Stimulated activated CD4-positive, alpha-beta T cell treated with anti-CD3 and anti-CD28 coated beads, Interleukin-12 subunit alpha, Interleukin-12 subunit beta, amount 100 ng/mL, for 4 hours (primary cell): ENCODE results near the gene DCTN2.
"Not testable (repeated sequence)": the region's sequence is repeated elsewhere in the genome, so short reads cannot be mapped to it uniquely, and the experiment has no call there.

Source experiments
- DNase-seq: peaks from one replicate; pipeline ENCODE4 v3.0.0-alpha.2; 2020

Gene DCTN2

DNA sequence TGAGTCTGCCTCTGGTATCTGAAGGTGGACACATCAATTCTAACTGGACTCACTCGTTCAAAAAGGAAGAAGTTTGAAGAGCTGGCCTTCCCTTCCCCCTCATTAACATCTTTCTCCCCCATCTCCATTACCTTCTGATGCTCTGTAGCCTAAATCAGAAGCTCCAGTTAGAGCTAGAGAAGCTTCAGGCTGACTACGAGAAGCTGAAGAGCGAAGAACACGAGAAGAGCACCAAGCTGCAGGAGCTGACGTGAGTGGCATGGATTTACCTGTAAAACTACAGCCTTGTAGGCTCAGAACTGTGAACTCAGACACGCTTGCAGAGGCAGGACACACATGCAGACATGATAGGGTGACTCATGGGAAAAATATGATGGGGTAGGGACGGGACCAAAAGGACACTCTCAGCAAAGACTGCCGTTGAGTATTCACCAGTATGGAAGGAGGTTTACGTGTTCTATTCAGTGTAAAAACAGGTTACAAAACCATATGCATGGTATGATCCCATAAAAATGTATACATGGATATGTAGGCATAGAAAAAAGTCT, 29.7 kb upstream of the DCTN2 start:
- no peak for DNase-seq

DNA sequence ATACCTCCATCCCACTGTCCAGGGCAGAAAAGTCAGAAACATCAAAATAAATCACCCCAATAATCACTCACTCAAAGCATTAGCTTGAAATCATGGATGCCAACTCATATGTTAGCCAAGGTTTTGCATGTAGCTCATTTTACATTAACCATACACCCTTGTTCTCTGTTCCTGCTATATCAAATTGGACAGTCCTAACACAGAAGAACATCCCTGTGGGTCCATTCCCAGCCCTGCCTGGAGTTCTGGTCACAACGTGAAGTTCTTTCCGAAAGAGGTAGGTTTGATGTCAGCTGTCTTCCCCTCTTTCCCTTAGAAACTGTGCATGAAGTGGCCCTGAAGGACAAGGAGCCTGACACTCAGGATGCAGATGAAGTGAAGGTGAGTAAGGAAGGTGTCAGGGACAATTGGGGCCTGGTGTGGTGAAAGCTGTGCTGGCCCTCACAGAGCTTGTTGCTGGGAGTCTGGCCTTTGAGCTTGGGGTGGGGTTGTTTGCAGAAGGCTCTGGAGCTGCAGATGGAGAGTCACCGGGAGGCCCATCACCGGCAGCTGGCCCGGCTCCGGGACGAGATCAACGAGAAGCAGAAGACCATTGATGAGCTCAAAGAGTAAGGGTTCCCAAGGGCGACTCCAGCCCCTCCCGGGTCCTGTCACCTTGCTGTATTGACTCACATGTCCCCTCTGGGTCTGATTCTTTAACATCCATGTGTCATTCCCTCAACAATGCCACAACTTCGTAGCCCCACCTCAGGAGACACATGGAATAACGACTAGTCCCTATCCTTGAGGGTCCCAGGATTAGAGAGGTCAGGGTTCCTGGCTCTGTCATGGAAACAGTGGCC, 29.0 kb upstream of the DCTN2 start:
- no peak for DNase-seq

DNA sequence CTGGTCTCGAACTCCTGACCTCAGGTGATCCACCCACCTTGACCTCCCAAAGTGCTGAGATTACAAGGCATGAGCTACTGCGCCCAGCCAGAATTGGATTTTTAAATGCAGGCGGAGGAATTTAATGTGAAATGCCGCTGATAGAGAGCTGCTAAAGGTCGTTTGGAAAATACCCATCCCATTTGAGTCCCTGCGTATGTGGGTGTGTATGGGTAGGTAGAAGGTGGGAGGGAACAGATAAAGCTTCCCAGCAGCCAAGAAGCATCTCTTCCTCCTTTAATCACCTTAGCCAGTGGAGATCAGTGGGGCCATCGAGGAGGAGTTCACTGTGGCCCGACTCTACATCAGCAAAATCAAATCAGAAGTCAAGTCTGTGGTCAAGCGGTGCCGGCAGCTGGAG, 27.8 kb upstream of the DCTN2 start:
- DNase-seq = no peak

- DNase-seq = no peak
These were observed 25.2 kb upstream of the DCTN2 start for GRCh38 chr12:57571926-57572762.

- not testable (repeated sequence) for DNase-seq
These were observed 23.4 kb upstream of the DCTN2 start for GRCh38 chr12:57570438-57570837.

- DNase-seq = no peak
These were observed 22.9 kb upstream of the DCTN2 start for GRCh38 chr12:57569858-57570257.

- DNase-seq = no peak
These were observed 21.8 kb upstream of the DCTN2 start for GRCh38 chr12:57568838-57569237.

DNA sequence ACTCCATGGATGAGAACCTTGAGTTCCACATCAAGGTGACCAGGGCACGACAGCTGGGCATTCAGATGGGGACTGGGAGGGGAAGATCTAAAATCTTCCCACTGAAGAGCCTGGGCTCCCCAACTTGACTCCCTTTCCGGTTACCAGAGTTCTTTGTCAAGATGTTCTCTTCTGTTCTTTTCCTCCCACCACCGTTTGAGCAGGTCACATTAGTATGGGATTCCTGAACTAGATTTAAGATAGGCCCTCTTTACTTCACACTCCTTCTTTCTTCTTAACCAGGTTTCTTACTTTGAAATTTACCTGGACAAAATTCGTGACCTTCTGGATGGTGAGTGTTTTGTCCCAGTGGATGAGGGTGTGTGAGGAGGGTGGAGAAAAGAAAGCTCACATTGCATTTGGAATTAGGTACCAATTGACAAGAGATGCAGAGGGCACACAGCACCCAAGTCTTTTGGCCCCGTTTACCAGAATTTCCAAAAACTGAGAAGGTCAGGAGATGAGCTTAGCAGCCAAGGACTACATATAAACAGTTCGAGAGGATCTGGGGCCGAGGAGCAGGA, 17.3 kb upstream of the DCTN2 start:
- DNase-seq = no peak

- DNase-seq = no peak
These were observed 16.4 kb upstream of the DCTN2 start for GRCh38 chr12:57563358-57563757.

DNA sequence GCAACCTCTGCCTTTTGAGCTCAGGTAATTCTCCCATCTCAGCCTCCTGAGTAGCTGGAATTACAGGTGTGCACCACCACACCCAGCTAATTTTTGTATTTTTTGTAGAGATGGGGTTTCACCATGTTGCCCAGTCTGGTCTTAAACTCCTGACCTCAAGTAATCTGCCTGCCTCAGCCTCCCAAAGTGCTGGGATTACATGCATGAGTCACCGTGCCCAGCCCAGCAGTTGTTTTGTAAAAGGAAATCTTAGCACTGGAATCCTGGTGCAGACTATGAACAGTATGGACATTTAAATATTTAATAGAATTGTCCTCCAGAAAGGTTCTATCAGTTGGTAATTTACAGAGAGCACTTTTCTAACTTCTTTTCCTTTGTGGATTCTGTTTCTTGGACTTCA, 14.1 kb upstream of the DCTN2 start:
- DNase-seq = not testable (repeated sequence)

DNA sequence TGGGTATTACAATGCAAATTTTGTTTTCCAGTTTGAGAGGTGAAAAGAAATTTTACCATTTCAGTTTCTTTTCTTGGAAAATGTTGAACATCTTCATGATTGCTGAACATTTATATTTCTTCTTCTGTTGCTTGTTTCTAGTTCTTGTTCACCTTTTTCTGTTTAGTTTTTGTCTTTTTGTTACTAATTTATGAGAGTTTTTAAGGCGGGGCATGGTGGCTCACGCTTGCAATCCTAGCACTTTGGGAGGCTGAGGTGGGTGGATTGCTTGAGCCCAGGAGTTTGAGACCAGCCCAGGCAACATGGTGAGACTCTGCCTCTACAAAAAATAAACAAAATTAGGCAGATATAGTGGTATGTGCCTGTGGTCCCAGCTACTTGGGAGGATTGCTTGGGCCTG, 13.5 kb upstream of the DCTN2 start:
- DNase-seq = no peak

DNA sequence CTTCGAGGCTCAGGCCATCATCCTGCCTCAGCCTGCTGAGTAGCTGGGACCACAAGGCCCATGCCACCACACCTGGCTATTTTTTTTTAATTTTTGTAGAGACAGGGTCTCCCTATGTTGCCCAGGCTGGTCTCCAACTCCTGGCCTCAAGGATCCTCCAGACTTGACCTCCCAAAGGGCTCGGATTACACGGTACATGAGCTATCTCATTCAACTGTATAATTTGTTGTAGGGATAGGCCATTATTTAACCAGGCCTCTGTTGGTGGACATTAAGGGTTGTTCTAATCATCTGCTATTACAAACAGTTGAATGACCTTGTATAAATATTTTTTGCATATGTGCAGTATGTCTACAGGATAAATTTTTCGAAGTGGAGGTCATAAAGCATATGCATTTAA, 11.9 kb upstream of the DCTN2 start:
- DNase-seq = no peak

DNA sequence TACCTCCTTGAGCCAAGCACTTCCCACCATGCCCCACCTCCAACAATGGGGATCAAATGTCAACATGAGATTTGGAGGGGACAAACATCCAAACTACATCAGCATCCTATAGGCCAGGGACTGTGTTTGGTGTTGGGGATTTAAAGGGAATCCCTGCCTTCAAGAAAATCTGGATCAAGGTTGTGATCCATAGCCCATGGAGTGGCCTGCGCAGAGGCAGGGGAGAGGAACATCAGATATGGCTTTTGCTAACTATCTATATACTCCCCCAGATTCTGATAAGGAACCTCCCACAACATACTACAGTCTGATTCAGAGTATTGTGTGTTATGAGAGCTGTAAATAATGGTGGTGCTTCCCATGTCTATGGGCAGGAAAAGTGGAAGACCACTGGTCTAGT, 7.9 kb upstream of the DCTN2 start:
- DNase-seq = no peak

DNA sequence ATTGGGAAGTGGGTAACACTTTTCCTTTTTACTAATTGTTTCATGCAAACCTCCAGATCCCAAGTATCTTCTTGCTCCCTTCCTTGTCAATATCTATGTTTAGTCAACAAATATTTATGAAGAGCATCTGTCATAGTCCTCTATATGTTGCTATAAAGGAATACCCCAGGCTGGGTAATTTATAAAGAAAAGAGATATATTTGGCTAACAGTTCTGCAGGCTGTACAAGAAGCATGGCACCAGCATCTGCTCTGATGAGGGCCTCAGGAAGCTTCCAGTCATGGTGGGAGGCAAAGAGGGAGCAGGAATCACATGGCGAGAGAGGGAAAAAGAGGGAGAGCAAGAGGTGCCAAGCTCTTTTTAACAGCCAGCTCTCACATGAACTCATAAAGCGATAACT, 7.5 kb upstream of the DCTN2 start:
- no peak for DNase-seq

DNA sequence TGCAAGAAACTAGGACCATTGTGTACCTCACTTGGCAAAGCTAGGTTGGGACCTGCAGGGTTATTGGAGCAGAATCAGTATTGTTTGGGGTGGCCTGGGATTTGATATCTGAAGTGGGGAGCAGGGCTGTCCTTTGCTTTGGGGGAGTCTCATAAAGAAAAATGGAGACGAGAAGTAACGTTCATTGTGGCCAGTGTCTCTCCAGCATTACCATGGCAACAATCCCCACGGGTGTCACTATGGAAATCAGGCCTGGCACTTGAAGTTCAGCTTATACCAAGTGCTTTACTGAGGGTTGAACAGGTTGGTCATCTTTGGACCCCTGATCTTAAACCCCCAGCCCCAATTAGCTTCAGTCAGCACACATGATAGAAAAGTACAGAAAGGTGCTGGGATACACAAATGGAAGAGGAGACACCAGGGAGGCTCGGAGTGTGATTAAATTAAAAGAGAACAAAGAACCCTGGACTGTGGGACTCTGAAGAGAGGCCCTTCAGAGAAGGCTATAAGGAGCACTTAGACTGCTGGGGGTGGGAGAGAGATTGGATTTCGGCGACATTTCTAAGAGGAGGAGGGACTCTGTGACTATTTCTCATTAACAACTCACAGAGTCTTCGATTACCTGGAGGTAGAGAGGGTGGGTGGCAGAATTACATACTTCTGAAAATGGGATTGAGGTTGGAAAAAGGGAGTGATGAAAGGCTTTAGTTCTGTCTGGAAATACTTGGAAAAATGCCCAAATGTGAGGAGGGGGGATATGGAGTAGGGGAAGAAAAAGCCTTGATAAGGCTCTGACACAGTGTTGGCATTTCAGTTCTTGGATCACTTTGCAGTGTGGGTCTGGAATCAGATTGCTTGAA, 6.6 kb upstream of the DCTN2 start:
- DNase-seq = no peak

DNA sequence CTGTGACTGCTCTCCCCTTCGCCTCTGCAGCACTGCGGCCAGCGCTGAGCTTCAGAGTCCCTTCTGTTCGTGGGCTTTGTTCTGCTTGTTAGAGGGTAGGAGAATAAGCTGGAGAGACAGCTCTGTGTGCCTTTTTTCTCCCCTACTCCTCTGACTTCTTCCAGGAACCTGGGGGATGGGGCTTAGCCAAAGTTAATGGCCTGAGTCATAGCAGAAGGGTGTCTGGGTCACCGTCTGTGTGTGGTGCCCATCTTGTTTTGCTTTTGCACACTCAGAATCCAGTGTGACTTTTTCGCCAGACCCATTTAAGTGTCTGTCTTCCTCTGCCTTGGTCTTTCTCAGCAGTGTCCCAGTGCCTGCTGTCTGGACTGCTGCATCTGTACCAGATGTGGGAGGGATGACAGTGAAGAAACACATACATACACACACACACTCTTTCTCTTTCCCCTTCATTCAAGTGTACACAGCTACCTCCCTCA, 5.9 kb upstream of the DCTN2 start:
- DNase-seq = no peak

DNA sequence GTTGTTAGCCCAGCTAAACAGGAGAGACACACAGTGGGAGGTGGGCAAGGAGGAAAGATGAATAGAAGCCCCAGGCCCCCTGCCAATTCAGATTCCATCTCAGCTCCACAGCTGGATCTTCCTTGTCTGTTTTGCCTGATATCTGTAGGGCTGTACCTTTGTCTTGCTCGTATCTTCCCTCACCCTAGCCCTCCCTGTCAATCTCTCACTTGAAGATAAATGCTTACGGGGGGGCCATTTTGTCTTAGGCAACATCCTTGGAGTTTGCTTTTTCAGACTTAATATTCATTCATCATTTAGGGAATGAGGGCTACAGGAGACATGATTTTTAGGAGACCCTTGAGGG, 5.3 kb upstream of the DCTN2 start:
- DNase-seq = no peak

- DNase-seq = no peak
These were observed 4.8 kb upstream of the DCTN2 start for GRCh38 chr12:57551637-57552305.

DNA sequence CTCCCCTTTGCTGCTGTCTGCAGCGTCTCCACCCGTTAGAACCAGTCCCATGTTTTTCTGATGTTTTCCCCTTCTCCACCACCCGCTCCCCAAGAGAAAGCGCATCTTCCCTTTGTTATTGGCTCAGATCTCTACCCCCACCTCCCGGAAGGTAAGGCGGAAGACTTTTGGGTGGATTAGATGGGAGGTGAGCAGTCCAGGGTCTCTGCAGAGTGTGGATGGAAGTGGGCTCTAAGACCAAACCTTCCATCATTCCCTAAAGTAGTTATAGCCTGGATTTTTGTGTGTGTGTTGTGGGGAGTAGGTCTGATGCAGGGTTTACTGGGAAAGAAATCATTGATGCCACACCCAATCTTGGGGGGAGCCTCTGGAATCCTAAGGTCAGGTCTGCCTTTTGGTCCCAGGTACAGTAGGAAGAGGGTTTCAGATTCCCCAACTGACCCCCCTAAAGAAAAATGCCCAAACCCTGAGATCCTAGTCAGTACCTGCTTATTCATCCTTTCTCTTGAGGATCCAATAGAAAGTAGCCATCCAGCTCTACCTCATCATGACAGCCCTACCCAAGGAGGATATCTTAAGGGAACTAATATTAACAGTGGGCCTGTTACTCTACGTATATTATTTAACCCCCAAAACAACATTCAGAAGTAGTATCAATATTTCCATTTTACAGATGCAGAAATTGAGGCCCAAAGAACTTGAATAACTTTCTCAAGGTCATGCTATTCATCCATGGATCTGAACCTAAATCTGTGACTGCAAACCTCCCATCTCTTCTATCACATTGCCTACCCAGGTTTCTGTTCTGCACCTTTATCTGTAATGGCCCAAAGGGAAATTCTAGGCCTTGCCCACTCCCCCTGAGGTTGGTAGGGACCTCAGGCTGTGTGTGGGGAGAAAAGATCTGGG, 3.9 kb upstream of the DCTN2 start:
- DNase-seq = no peak

DNA sequence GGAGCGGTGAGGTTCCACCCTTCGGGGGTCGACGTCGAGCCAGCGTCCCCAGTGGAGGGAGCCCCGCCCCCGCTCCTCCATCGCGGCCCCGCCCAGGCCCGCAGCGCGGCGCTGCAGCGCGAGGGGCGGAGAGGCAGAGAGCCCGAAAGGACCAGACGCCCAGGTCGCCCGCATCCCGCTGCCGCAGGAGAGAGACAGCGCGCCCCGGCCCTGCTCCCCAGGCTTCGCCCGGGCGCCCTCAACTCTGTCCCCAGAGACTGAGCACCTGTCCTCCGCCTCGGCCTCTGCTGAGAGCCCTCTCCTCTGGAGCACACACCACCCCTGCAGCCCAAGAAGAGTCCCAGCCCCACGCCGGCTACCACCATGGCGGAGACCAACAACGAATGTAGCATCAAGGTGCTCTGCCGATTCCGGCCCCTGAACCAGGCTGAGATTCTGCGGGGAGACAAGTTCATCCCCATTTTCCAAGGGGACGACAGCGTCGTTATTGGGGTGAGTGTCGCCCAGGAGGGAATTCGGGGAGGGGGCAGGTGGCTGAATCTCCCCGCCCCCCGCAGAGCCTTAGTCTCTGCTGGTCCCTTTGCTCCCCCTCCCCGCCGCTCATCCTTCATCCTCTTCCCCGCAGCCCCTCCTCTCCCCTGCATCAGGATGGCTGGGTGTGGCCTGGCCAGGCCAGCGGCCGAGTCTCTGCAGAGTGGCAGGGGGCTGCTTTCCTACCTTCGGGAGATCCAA, 3.1 kb upstream of the DCTN2 start, which contains the start of gene KIF5A:
Gene KIF5A (plus strand): TSS at position 136 of the 732 bp plus-strand sequence. CDS start 228 bp downstream, at position 364.
- peak; percentile 54 for DNase-seq
